ENCODE results near the gene UNC45A. TPM values are rescaled to one million over a fixed set of nuclear protein-coding genes. Genes with fewer than 3 reads are reported as not detected.

UNC45A gene
- total and polyA plus RNA-seq, 2 of the 13 experiments (the other 11 are each of a cell fraction or from before 2014, with no cell fraction given), result 33.8 to 39.7 TPM

DNA sequence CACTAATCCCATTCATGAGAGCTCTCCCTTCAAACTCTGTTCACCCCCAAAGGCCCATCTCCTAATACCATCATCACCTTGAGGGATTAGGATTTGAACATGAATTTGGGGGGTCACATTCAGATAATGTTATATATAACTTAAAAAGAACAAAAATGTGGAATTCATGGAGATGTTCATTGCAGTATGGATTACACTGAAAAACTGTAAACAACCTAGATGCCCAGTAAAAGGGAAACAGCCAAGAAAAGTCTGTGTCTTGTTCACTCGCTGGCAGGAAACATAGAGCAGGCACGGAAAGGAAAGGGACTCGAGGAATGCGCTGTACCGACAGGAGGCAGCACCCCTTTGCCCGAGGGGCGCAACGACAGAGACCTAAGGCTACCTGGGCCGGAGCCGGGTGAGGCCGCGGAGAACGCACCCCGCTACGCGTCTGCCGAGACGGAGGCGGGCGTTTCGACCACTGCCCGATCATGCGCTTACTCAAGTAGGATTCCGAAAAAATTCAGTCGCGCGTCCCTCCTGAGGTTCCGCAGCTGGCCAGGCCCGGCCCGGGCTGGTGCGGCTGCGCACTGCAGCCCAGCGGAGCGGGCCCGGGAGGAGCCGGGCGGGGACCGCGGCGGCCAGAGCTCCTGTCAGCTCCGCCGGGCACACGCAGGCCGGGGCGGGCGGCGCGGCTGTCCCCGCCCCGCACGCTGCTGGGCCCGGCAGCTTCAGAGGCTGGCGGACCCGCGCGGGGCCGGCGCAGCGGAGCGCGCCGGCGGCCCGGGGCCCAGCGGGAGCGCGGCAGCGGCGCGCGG lies 32.8 kb upstream of the UNC45A start (continued):
- TF ChIP-seq, protein P1, sequence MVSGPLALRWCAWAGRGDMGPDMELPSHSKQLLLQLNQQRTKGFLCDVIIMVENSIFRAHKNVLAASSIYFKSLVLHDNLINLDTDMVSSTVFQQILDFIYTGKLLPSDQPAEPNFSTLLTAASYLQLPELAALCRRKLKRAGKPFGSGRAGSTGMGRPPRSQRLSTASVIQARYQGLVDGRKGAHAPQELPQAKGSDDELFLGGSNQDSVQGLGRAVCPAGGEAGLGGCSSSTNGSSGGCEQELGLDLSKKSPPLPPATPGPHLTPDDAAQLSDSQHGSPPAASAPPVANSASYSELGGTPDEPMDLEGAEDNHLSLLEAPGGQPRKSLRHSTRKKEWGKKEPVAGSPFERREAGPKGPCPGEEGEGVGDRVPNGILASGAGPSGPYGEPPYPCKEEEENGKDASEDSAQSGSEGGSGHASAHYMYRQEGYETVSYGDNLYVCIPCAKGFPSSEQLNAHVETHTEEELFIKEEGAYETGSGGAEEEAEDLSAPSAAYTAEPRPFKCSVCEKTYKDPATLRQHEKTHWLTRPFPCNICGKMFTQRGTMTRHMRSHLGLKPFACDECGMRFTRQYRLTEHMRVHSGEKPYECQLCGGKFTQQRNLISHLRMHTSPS (CRISPR knock-in tag; IDR thresholded peaks at IDR 0.05; ENCODE audit: low read depth), result peak; percentile 32; the same call in 1 of the 2 replicates
- TF ChIP-seq, protein P2, sequence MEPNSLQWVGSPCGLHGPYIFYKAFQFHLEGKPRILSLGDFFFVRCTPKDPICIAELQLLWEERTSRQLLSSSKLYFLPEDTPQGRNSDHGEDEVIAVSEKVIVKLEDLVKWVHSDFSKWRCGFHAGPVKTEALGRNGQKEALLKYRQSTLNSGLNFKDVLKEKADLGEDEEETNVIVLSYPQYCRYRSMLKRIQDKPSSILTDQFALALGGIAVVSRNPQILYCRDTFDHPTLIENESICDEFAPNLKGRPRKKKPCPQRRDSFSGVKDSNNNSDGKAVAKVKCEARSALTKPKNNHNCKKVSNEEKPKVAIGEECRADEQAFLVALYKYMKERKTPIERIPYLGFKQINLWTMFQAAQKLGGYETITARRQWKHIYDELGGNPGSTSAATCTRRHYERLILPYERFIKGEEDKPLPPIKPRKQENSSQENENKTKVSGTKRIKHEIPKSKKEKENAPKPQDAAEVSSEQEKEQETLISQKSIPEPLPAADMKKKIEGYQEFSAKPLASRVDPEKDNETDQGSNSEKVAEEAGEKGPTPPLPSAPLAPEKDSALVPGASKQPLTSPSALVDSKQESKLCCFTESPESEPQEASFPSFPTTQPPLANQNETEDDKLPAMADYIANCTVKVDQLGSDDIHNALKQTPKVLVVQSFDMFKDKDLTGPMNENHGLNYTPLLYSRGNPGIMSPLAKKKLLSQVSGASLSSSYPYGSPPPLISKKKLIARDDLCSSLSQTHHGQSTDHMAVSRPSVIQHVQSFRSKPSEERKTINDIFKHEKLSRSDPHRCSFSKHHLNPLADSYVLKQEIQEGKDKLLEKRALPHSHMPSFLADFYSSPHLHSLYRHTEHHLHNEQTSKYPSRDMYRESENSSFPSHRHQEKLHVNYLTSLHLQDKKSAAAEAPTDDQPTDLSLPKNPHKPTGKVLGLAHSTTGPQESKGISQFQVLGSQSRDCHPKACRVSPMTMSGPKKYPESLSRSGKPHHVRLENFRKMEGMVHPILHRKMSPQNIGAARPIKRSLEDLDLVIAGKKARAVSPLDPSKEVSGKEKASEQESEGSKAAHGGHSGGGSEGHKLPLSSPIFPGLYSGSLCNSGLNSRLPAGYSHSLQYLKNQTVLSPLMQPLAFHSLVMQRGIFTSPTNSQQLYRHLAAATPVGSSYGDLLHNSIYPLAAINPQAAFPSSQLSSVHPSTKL (CRISPR knock-in tag; IDR thresholded peaks at IDR 0.05), result peak; percentile 56
- TF ChIP-seq ZMYM4 (CRISPR knock-in tag; IDR thresholded peaks at IDR 0.05), result peak; percentile 66; the same call in 1 of the 2 replicates
- no peak for TF ChIP-seq KLF9 (CRISPR knock-in tag; IDR thresholded peaks at IDR 0.05; ENCODE audit: low read depth)
- 0 out of 2 replicates have a peak, but pooled peaks have one; percentile 40 for TF ChIP-seq ZBTB7A (CRISPR knock-in tag; IDR thresholded peaks at IDR 0.05)
- no peak for TF ChIP-seq SOX13 (IDR thresholded peaks at IDR 0.05)
- 0 out of 4 replicates have a peak, but pooled peaks of 1 of the 2 experiments have one; percentile 26 for TF ChIP-seq SOX13 (CRISPR knock-in tag; conservative IDR thresholded peaks at IDR 0.05 in 1 of 2, IDR thresholded peaks at IDR 0.05 in 1 of 2)
- peak; percentile 76; the same call in 1 of the 2 replicates for TF ChIP-seq ZNF768 (CRISPR knock-in tag; IDR thresholded peaks at IDR 0.05)
- peak; percentile 71 for TF ChIP-seq RXRA (CRISPR knock-in tag; IDR thresholded peaks at IDR 0.05)
- TF ChIP-seq LCORL (IDR thresholded peaks at IDR 0.05), result no peak
- 0 out of 2 replicates have a peak, but pooled peaks have one; percentile 58 for TF ChIP-seq LCORL (CRISPR knock-in tag; IDR thresholded peaks at IDR 0.05)
- TF ChIP-seq ZNF282 (IDR thresholded peaks at IDR 0.05; ENCODE audit: partially characterized antibody), result no peak
- TF ChIP-seq NFKB2 (CRISPR knock-in tag; IDR thresholded peaks at IDR 0.05; ENCODE audit: borderline replicate concordance), result peak; percentile 47; the same call in 1 of the 2 replicates
- TF ChIP-seq, protein P3, sequence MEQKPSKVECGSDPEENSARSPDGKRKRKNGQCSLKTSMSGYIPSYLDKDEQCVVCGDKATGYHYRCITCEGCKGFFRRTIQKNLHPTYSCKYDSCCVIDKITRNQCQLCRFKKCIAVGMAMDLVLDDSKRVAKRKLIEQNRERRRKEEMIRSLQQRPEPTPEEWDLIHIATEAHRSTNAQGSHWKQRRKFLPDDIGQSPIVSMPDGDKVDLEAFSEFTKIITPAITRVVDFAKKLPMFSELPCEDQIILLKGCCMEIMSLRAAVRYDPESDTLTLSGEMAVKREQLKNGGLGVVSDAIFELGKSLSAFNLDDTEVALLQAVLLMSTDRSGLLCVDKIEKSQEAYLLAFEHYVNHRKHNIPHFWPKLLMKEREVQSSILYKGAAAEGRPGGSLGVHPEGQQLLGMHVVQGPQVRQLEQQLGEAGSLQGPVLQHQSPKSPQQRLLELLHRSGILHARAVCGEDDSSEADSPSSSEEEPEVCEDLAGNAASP (CRISPR knock-in tag; IDR thresholded peaks at IDR 0.05; ENCODE audit: borderline replicate concordance), result peak; percentile 63; the same call in 1 of the 2 replicates
- TF ChIP-seq, protein P4, sequence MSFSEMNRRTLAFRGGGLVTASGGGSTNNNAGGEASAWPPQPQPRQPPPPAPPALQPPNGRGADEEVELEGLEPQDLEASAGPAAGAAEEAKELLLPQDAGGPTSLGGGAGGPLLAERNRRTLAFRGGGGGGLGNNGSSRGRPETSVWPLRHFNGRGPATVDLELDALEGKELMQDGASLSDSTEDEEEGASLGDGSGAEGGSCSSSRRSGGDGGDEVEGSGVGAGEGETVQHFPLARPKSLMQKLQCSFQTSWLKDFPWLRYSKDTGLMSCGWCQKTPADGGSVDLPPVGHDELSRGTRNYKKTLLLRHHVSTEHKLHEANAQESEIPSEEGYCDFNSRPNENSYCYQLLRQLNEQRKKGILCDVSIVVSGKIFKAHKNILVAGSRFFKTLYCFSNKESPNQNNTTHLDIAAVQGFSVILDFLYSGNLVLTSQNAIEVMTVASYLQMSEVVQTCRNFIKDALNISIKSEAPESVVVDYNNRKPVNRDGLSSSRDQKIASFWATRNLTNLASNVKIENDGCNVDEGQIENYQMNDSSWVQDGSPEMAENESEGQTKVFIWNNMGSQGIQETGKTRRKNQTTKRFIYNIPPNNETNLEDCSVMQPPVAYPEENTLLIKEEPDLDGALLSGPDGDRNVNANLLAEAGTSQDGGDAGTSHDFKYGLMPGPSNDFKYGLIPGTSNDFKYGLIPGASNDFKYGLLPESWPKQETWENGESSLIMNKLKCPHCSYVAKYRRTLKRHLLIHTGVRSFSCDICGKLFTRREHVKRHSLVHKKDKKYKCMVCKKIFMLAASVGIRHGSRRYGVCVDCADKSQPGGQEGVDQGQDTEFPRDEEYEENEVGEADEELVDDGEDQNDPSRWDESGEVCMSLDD (CRISPR knock-in tag; IDR thresholded peaks at IDR 0.05; ENCODE audit: borderline replicate concordance), result peak; percentile 84; the same call in 1 of the 2 replicates
- TF ChIP-seq XRCC5 (optimal IDR thresholded peaks at IDR 0.05; ENCODE audit: low read length), result peak; percentile 76

Data from HepG2 (cell line).